Sciatic nerve (tissue), 2 donors: Measurements from ENCODE around the gene MED15. TPM values are rescaled to one million over a fixed set of nuclear protein-coding genes. Genes with fewer than 3 reads are reported as not detected.
A peak's percentile ranks its signal among the peaks of the same experiment; 100 is the strongest.

Experiments
- ATAC-seq: fragments of 200-7000 bp; cut with Tn5 transposase; one replicate; pipeline ENCODE4 v1.9.1; 2020; ENCODE audit warnings: mild to moderate bottlenecking, moderate library complexity
- DNase-seq: peaks from one replicate; pipeline ENCODE4 v3.0.0-alpha.2; 2020; ENCODE audit warnings: low spot score
- intact Hi-C: fragments of 100-400 bp; cut with DNase I; formaldehyde crosslinking; loops from one replicate; pipeline ENCODE4 v1.14.2; 2022
- total RNA-seq: library from RNA; stranded (reverse); fragmentation: NEBNext Ultra II Directional; extraction: Animal tissue kit (Norgen Biotek cat#: 25700); gene quantifications from one replicate; pipeline ENCODE4 v1.2.1, GENCODE V29; 2021
- donor health status: DM: no; HTN: no; CAD: no.
- donor health status: DM: no; HTN: no; CAD: no.

MED15 gene
- total RNA-seq, 1 donor from 2014 or later, result 130 TPM

- intact Hi-C loops, result no loop called here
- DNase-seq (no peak), ATAC-seq (no peak)
Observed at GRCh38 chr22:20545681-20546521, 38.5 kb downstream of the MED15 start.

GRCh38 chr22:20546541-20546950 lies 39.1 kb downstream of the MED15 start:
- intact Hi-C loops, result no loop called here
- ATAC-seq, result no peak
- DNase-seq, result no peak

- DNase-seq (no peak), ATAC-seq (no peak)
- intact Hi-C loops, result no loop called here
Observed at GRCh38 chr22:20547029-20547428, 39.6 kb downstream of the MED15 start.

GRCh38 chr22:20548806-20549205 lies 41.4 kb downstream of the MED15 start:
- intact Hi-C loops, result no loop called here
- no peak for ATAC-seq
- DNase-seq, result no peak

- intact Hi-C loops, result no loop called here
Observed at GRCh38 chr22:20549232-20549841, 41.9 kb downstream of the MED15 start.

GRCh38 chr22:20550057-20550817 lies 42.8 kb downstream of the MED15 start:
- ATAC-seq (no peak), DNase-seq (no peak)
- intact Hi-C loops, result no loop called here

More at GRCh38 chr22:20549232-20549841, 41.9 kb downstream of the MED15 start:
- DNase-seq, result no peak
- ATAC-seq, result no peak

GRCh38 chr22:20550851-20551744 lies 43.7 kb downstream of the MED15 start:
- intact Hi-C loops, result no loop called here
- DNase-seq (peak; percentile 70), ATAC-seq (peak; percentile 52)

GRCh38 chr22:20551805-20552442 lies 44.5 kb downstream of the MED15 start:
- intact Hi-C loops, result no loop called here
- ATAC-seq, result peak; percentile 58
- DNase-seq, result no peak

- ATAC-seq, result peak; percentile 92
- DNase-seq, result peak; percentile 84
- intact Hi-C loops, result no loop called here
Observed at GRCh38 chr22:20552443-20553401, 45.3 kb downstream of the MED15 start.

- intact Hi-C loops, result no loop called here
- ATAC-seq (no peak), DNase-seq (no peak)
Observed at GRCh38 chr22:20553947-20554741, 46.7 kb downstream of the MED15 start.

- no peak for DNase-seq
- intact Hi-C loops, result no loop called here
- no peak for ATAC-seq
Observed at GRCh38 chr22:20554824-20555223, 47.4 kb downstream of the MED15 start.

- intact Hi-C loops, result no loop called here
- DNase-seq (no peak), ATAC-seq (no peak)
Observed at GRCh38 chr22:20558534-20558933, 51.1 kb downstream of the MED15 start.

- DNase-seq (no peak), ATAC-seq (no peak)
- intact Hi-C loops, result no loop called here
Observed at GRCh38 chr22:20559174-20559760, 51.9 kb downstream of the MED15 start.

GRCh38 chr22:20560716-20561115 lies 53.3 kb downstream of the MED15 start:
- ATAC-seq, result no peak
- intact Hi-C loops, result no loop called here

GRCh38 chr22:20561882-20562281 lies 54.5 kb downstream of the MED15 start:
- DNase-seq (no peak), ATAC-seq (no peak)
- intact Hi-C loops, result no loop called here

More at GRCh38 chr22:20560716-20561115, 53.3 kb downstream of the MED15 start:
- no peak for DNase-seq
